NCI-H2171 treated with DMSO at 0.1 percent for 48 hours (cell line): Measurements from ENCODE around the gene ARCN1.
"Not testable (repeated sequence)": the region's sequence is repeated elsewhere in the genome, so short reads cannot be mapped to it uniquely, and the experiment has no call there.

Experiments
- DNase-seq: peaks from one replicate; lab custom pipeline; 2025; lab: John Stamatoyannopoulos, UW

Gene ARCN1

DNA sequence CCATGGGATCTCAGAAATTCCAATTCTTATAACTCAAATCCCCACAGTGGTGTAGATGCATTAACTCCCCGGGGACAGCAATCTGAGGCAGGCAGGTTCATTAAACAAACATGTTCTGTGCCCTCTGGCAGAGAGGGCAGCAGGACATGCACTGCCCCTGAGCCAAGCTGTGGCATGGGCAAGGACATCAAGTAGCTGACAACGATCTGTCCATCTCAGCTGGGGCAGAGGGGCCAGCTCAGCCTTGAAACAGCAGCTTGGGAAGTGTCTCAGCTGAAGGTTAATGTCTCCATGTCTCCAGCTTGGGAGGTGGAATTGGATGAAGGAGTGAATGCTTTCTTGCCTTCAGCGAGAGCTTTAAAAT lies 27.6 kb upstream of the ARCN1 start:
- DNase-seq: no peak

DNA sequence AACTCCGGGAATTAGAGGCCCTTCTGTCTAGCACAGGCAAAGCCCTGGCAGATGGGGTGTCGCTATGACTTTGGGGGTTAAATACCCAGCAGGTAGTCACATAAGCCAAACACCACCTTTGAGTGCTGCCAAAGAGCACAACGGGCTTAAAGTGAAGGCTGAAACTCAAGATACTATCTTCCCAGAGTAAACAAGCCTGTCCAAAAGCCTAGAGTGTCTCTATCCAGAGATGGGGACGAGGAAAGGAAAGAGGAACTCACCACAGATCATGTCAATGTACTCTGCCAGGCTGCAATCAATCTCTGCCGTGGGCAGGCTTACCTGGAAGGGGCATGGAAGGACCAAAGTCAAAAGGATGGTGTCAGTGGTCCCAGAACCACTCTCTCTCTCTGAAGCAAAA lies 26.7 kb upstream of the ARCN1 start:
- DNase-seq: no peak

DNA sequence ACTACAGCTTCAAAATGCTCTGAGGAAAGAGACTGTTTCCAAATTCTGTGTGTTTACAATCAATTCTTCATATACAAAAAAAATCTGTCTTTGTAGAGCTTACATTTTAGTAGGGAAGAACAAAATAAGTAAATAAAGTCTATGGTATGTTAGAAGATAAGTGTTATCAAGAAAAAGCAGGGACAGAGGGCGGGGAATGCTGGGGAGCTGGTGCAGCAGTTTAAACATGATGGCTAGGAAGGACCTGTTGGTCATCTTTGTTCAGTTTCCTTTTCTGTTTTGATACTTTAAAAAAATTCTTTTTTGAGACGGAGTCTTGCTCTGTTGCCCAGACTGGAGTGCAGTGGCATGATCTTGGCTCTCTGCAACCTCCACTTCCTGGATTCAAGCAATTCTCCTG lies 25.1 kb upstream of the ARCN1 start:
- DNase-seq: no peak

DNA sequence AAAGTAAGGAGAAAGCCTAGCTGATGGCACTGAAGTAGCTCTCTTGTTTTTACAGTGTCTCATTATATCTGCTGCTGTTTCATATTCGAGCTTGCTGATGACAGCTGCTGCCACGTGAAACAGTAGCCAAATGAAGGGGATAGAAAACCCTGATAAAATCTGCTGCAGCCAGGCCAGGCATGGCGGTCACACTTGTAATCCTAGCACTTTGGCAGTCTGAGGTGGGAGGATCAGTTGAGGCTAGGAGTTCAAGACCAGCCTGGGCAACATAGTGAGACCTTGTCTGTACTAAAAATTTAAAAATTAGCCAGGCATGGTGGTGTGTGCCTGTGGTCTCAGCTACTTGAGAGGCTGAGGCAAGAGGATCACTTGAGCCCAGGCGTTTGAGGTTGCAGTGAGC lies 19.9 kb upstream of the ARCN1 start:
- no peak for DNase-seq

DNA sequence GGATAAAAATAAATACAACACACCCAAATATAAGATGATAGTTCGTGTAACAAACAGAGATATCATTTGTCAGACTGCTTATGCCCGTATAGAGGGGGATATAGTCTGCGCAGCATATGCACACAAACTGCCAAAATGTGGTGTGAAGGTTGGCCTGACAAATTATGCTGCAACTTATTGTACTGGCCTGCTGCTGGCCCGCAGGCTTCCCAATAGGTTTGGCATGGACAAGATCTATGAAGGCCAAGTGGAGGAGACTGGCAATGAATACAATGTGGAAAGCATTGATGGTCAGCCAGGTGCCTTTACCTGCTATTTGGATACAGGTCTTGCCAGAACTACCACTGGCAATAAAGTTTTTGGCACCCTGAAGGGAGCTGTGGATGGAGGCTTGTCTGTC lies 11.4 kb upstream of the ARCN1 start:
- DNase-seq: no peak

DNA sequence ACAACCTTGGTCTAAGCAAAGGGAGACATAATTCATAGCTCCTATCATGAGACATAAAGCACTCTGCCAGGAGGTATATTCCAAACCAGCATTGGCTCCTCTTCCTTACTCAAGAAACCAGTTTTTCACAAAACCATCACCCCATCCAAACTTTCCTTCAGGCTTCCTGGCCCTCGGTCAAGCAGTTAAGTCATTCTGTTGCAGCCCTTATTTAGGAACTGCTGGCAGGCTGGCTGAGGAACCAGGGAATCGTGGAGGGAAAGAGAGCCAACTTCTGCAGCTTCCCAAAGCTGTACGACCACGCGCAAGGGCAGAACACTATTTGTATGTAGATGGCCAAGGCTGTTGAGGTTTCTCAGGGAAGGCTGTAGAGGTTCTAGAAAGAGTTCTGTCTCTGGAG lies 7.2 kb upstream of the ARCN1 start:
- no peak for DNase-seq

DNA sequence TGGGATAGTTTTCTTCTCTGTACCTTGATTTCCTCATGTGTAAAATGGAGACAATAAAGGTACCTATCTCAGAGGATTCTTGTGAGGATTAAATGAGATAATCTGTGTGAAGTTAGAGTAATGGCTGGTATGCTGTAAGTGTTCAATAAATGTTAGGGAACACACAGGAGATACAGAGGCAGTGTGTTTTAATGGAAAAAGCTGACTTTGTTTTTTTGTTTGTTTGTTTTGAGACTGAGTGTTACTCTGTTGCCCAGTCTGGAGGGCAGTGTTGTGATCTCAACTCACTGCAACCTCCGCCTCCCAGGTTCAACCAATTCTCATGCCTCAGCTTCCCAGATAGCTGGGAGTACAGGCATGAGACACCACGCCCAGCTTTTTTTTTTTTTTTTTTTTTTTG lies 2.5 kb upstream of the ARCN1 start:
- no peak for DNase-seq

DNA sequence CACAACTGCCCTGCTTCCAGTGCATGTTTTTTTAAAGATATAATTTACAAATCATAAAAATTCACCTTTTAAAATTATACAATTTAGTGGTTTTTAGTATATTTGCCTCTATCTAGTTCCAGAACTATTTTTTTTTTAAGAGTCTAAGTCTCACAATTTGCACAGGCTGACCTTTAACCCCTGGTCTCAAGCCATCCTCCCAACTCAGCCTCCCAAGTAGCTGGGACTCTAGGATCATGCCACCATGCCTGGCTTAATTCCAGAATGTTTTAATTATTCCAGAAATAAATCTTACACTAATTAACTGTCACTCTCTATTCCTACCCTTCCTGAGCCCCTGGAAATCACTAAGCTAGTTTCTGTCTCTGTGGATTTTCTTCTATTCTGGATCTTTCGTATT lies 1.4 kb upstream of the ARCN1 start:
- no peak for DNase-seq

DNA sequence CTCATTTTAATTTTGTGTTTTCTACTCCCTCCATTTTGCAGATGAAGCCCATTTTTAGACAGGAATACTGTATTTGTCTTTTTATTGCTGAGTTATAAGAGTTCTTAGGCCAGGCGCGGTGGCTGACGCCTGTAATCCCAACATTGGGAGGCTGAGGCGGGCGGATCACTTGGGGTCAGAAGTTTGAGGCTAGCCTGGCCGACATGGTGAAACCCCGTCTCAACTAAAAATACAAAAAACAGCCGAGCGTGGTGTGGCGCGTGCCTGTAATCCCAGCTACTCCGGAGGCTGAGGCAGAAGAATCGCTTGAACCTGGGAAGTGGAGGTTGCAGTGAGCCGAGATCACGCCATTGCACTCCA lies 528 bp upstream of the ARCN1 start:
- DNase-seq: not testable (repeated sequence)

DNA sequence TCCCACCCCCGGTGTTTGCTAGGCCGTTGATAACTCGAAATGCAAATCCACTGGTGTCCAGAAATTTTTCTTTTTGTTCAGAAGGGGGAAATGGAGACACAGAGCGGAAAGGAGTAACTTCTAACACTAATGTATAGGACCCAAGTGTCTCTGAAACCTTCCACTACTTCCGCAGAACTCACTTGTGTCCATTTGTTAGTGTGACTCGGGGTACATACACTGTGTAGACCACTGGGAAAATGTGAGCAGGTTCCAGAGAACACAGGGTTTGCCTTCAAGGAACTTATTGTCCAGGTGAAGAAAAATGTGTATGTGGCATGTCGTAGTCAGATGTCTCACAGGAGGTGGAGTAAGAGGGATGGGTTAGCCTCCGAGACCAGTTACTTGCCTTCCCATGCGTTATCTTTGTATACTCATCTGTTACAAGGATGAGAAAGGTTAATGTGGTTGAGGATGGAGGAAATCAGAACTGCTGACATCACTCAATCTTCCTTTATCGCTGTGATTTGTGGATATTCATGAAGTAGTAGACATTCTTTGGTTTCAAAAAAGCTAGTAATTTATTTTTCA lies 857 bp downstream of the ARCN1 start:
- DNase-seq: peak; percentile 7

DNA sequence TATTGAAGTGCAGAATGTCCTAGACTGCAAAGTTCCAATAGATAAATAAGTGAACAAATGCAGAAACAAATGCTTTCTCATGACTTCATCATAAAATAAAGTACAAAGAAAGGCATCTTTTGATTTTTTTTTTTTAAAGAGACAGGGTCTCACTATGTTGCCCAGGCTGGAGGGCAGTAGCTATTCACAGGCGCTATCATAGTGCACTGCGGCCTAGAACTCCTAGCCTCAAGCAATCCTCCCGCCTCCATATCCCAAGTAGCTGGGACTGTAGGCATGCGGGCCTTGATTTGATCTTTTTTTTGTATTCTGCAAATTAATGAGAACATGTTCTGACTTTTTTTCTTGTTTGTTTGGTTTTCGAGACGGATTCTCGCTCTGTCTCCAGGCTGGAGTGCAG lies 2.4 kb downstream of the ARCN1 start:
- no peak for DNase-seq

DNA sequence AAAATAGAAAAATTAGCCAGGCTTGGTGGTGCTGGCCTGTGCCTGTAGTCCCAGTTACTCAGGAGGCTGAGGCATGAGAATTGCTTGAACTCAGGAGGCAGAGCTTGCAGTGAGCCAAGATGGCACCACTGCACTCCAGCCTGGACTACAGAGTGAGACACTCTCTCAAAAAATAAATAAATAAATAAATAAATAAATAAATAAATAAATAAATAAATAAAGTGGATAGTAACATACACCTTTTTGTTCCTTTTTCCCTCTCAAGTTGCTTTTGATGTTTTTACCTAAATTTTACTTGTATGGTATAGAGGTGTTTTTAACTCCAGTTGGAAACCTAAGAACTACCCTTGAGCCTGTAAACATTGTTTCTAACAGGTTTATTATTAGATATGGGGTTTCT lies 5.8 kb downstream of the ARCN1 start:
- not testable (repeated sequence) for DNase-seq

DNA sequence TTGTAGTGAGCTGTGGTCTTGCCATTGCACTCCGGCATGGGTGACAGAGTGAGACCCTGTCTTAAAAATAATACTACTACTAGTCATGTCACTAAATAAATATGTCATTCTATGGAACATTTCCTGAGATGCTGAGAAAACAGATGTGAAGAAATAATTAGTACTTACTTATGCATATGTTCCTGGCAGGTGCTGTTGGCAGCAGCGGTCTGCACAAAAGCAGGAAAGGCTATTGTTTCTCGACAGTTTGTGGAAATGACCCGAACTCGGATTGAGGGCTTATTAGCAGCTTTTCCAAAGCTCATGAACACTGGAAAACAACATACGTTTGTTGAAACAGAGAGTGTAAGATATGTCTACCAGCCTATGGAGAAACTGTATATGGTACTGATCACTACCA lies 8.8 kb downstream of the ARCN1 start:
- DNase-seq: no peak

DNA sequence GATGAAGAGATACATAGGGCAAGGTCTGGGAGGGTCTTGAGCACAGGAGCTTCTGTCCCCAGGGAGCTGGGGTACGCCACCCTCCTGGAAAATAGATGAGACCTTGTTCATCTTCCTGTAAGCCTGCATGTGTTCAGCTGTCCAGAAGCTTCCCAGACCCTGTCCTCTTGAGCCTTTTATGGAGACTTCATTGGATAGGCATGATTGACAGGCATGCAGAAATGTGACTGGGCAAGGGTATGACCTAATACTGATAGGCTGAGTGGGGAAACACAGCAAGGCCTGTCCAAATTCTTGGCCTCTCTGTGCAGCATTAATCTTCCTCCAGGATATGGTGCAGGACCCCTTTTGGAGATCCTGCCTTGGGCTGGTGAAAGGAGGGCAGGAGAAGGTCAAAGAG lies 15.7 kb downstream of the ARCN1 start:
- DNase-seq: no peak

DNA sequence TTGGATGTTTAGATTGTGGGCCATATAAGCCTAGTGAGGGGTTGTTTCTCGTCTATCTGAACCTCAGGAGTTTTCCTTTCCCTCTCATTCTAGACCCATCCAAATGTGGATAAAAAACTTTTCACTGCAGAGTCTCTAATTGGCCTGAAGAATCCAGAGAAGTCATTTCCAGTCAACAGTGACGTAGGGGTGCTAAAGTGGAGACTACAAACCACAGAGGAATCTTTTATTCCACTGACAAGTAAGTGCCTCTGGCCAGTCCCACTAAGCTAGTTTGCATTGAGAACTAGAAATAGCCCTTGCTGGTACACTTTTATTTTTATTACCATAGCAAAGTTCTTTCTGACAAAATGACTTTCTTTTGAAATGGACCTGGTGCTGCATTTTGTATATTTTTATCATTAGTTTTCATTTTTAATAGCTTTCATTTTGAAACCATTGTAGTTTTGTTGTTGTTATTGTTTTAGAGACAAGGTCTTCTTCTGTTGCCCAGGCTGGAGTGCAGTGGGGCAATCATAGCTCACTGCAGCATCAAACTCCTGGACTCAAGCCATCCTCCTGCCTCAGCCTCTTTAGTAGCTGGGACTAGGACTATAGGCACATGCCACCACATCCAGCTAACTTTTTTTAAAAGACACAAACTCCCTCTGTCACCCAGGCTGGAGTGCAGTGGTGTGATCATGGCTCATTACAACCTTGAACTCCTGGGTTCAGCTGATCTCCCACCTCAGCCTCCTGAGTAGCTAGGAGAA lies 20.6 kb downstream of the ARCN1 start:
- no peak for DNase-seq

DNA sequence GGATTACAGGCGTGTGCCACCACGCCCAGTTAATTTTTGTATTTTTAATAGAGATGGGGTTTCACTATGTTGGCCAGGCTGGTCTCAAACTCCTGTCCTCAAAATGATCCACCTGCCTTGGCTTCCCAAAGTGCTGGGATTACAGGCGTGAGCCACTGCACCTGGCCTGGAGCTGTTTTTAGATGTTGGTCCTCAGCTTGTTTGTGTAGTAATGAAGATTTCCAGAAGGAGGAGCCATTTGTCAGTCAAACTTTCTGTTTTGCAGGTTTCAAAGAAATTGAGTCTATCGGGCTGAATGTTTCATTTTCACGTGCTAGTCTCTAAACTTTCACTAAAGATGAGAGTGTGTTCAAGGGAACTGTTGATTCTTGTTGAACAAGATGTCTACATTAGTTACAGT lies 22.8 kb downstream of the ARCN1 start:
- peak; percentile 42 for DNase-seq

DNA sequence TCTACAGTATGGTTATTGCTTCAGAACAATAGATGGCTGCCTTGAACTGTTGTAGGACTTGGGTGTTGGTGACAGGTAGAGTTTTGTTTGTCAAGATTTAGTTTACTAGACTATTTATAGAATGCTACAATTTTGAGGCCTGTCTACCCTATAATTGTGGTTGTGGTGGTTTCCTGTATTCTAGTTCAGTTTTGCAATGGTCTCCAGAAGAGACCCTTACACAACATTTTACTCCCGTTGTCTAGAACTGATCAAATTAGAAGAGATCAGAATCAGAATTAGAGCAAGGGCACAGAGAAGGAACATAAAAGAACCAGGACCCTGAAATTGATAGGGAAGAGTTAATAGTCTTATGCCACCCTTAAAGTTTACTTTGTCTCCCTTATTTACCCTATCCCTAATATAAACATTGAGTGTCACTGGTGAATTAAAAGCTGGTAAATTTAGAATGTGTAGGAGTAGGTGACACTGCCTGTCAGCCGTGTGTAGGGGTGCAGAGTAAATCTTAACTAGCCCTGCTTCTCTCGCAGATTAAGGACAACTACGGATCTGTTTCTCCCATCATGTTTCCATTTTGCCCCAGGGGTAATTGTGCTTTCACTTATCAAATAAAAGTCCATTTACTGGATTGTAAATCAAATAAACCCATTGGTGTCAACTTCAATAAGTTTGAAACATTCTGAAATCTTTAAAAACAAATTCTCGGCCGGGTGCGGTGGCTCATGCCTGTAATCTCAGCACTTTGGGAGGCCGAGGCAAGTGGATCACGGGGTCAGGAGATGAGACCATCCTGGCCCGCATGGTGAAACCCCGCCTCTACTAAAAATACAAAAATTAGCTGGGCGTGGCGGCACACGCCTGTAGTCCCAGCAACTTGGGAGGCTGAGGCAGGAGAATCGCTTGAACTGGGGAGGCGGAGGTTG lies 24.3 kb downstream of the ARCN1 start:
- DNase-seq: no peak

DNA sequence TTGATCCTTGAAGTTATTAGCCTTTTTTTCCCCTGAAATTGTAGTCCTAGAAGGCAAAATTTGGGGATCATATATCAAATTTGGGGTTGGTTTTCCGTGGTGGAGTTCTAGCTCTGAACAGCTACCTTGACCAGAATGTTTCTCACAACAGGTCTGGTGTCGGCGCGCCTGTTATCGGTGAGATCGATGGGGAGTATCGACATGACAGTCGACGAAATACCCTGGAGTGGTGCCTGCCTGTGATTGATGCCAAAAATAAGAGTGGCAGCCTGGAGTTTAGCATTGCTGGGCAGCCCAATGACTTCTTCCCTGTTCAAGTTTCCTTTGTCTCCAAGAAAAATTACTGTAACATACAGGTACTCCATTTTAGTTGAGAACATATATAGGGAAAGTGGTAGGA lies 25.3 kb downstream of the ARCN1 start:
- DNase-seq: no peak

DNA sequence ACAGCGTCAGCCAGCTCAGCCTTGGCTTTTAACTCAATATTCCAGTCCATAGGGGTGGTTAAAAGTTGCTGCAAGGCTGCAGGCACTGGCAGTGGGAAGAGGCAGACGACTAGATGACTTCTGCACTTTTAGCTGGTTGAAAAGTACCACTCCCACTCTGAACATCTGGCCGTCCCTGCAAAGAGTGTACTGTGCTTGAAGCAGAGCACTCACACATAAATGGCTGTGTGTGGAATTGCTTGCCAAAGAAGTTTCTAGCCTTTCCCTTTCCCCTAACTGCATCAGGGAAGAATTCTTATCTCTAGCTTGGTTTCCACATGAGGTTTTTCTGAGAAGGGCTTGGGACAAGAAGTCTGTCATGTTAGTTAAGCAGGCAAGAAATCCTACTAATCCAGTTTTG lies 30.1 kb downstream of the ARCN1 start:
- DNase-seq: no peak

DNA sequence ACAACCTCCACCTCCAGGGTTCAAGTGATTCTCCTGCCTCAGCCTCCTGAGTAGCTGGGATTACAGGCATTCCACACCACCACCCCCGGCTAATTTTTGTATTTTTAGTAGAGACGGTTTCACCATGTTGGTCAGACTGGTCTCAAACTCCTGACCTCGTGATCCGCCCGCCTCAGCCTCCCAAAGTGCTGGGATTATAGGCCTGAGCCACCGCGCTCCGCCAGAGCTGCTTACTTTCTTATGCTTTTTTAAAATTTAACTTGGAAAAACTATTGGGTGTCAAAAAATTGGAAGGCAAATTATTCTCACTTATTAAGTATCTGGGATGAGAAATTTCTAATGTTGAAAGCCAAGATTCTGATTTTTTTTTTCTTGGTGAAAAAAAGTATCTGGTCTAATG lies 31.5 kb downstream of the ARCN1 start:
- not testable (repeated sequence) for DNase-seq

DNA sequence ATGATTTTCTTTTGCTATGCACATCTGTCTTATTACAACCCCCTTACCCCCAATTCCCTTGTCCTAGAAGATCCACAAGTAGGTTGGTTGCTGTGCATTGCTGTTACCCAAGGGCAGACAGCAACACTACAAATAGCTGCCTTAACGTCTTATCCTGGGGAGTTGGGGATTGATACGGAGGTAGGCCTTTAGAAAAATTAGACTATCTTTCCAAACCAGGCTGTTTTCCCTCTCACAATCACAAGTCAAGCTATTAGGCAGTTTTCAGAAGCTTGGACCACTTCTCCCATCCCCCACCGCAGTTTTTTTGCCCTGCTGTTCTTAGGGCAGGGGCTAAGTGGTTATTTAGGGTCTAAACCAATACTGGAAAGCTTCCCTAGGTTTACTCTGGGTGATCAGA lies 32.4 kb downstream of the ARCN1 start:
- DNase-seq: no peak

DNA sequence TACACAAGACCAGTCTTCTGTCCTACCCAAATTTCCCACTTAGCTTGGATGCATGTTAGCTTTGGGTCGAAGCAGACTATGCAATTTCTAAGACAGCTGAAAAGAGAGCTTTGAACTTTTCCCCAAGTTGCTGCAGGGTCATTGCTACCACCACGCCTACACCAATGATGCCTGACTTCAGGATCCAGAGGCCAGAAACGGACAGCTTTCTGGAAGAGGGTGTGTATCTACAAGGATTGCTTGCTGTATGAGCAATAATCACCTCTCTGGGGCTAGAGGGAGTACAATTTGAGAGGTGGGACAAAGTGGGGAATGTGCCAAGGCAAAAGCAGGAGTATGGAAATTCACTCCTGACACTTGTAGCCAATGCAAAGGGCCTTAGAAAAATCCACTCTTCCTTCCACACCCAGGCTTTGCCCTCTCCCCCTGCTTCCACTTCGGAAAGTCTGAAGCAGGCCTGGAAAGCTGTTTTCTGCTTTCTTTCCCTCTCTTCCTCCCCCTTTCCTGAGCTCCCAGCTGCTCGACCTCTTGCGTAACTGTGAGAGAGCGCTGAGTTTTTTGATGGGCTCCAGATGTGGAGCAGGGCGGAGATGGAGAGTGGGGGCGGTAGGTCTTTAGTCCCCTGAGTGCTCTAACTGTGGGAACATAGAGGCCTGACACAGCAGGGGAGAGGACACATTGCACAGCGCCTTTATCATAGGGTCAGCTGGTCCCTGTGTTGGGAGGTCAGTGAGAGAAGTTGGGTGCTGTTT lies 33.1 kb downstream of the ARCN1 start:
- DNase-seq: peak; percentile 28
